CD14-positive monocyte (primary cell): ENCODE data around the gene POLR2F. TPM values are rescaled to one million over a fixed set of nuclear protein-coding genes. Genes with fewer than 3 reads are reported as not detected.
A peak's percentile ranks its signal among the peaks of the same experiment; 100 is the strongest.

Experiments
- DNase-seq, 3 donors: peaks; one replicate each; pipeline ENCODE4 v3.0.0-alpha.2; 2011 to 2022
- H2AFZ ChIP-seq: 2 replicates; pipeline ENCODE4 v1.6.0; 2012; ENCODE audit warnings: mild to moderate bottlenecking, low read depth, low read length, inconsistent platforms; ENCODE audit not compliant: insufficient read depth, poor library complexity, severe bottlenecking
- H3K27ac ChIP-seq, 2 donors: 1 replicate in 1 of 2; 2 replicates in 1 of 2; pipeline ENCODE4 v1.5.1; 2012 to 2013; ENCODE audit warnings: low read length in 2 of 2, control low read depth in 1 of 2, inconsistent platforms in 1 of 2, low read depth in 1 of 2, mild to moderate bottlenecking in 1 of 2
- H3K27me3 ChIP-seq, 2 donors: one replicate each; pipeline versions ENCODE4 v1.6.0 to v1.6.1; 2011 to 2013; ENCODE audit warnings: low read length in 2 of 2; ENCODE audit not compliant: control insufficient read depth in 2 of 2, insufficient read depth in 2 of 2
- H3K36me3 ChIP-seq, 2 donors: replicated peaks in 1 of 2; 1 replicate in 1 of 2; 2 replicates in 1 of 2; pipeline versions ENCODE4 v1.5.1 to v1.6.1; 2012 to 2013; ENCODE audit warnings: low read length in 2 of 2, control low read depth in 1 of 2, inconsistent platforms in 1 of 2, mild to moderate bottlenecking in 1 of 2; ENCODE audit not compliant: insufficient read depth in 2 of 2, control insufficient read depth in 1 of 2
- H3K4me1 ChIP-seq, 2 donors: 1 replicate in 1 of 2; 2 replicates in 1 of 2; pipeline versions ENCODE4 v1.5.1 to v1.6.1; 2012 to 2013; ENCODE audit warnings: low read length in 2 of 2, control low read depth in 1 of 2, inconsistent platforms in 1 of 2, mild to moderate bottlenecking in 1 of 2, moderate library complexity in 1 of 2; ENCODE audit not compliant: insufficient read depth in 2 of 2, control insufficient read depth in 1 of 2
- H3K4me2 ChIP-seq: replicated peaks from 2 replicates; pipeline ENCODE3; 2012; ENCODE audit warnings: low read length, moderate library complexity, mild to moderate bottlenecking; ENCODE audit not compliant: poor library complexity, severe bottlenecking; ENCODE audit errors: extremely low read depth
- H3K4me3 ChIP-seq, 3 experiments: fragments of 200-600 bp in 1 of 3; sonication (generic) in 1 of 3; replicated peaks in 1 of 3; 1 replicate in 2 of 3; 2 replicates in 1 of 3; pipeline ENCODE4 v1.5.1; 2011 to 2013; ENCODE audit warnings: low read length in 3 of 3, mild to moderate bottlenecking in 3 of 3, control low read depth in 2 of 3, low read depth in 2 of 3, inconsistent platforms in 1 of 3, moderate library complexity in 1 of 3
- H3K79me2 ChIP-seq: 2 replicates; pipeline ENCODE4 v1.6.0; 2012; ENCODE audit warnings: mild to moderate bottlenecking, control low read depth, inconsistent platforms, low read length, moderate library complexity; ENCODE audit not compliant: insufficient read depth
- H3K9ac ChIP-seq: 2 replicates; pipeline ENCODE4 v1.6.0; 2017; ENCODE audit warnings: low read length, mild to moderate bottlenecking; ENCODE audit not compliant: insufficient read depth, poor library complexity, severe bottlenecking
- H3K9me3 ChIP-seq, 2 donors: replicated peaks in 1 of 2; 1 replicate in 1 of 2; 2 replicates in 1 of 2; pipeline versions ENCODE4 v1.5.1 to v1.6.1; 2012 to 2013; ENCODE audit warnings: low read length in 2 of 2, control low read depth in 1 of 2; ENCODE audit not compliant: control insufficient read depth in 1 of 2, insufficient read depth in 1 of 2
- H4K20me1 ChIP-seq: 2 replicates; pipeline ENCODE4 v1.6.0; 2012; ENCODE audit warnings: mild to moderate bottlenecking, low read length, control low read depth, moderate library complexity; ENCODE audit not compliant: insufficient read depth
- H3K27ac Mint-ChIP-seq, 7 donors: one replicate each; pipeline ENCODE4 v1.8.0; 2020; ENCODE audit warnings: mild to moderate bottlenecking in 7 of 7, mixed read lengths in 7 of 7, moderate library complexity in 6 of 7, inconsistent platforms in 2 of 7
- H3K27me3 Mint-ChIP-seq, 3 donors: one replicate each; pipeline ENCODE4 v1.8.0; 2021 to 2022; ENCODE audit warnings: low read depth in 3 of 3, mild to moderate bottlenecking in 3 of 3, mixed read lengths in 3 of 3, moderate library complexity in 3 of 3, inconsistent platforms in 1 of 3
- H3K36me3 Mint-ChIP-seq, 2 donors: one replicate each; pipeline ENCODE4 v1.8.0; 2020; ENCODE audit warnings: mixed read lengths in 2 of 2, inconsistent platforms in 1 of 2, mild to moderate bottlenecking in 1 of 2
- H3K4me1 Mint-ChIP-seq: one replicate; pipeline ENCODE4 v1.8.0; 2020; ENCODE audit warnings: mild to moderate bottlenecking, mixed read lengths
- H3K4me3 Mint-ChIP-seq, 2 donors: one replicate each; pipeline ENCODE4 v1.8.0; 2020; ENCODE audit warnings: mild to moderate bottlenecking in 2 of 2, mixed read lengths in 2 of 2, moderate library complexity in 1 of 2
- H3K9me3 Mint-ChIP-seq, 7 donors: one replicate each; pipeline ENCODE4 v1.8.0; 2020 to 2022; ENCODE audit warnings: mixed read lengths in 7 of 7, mild to moderate bottlenecking in 6 of 7, moderate library complexity in 6 of 7, inconsistent platforms in 2 of 7
- WGBS: methylation state at CpG from one replicate; pipeline ENCODE4 v1.1.5; 2013; ENCODE audit warnings: missing lambda C conversion rate; ENCODE audit not compliant: insufficient coverage; 5-methylcytosine and 5-hydroxymethylcytosine counted together
- intact Hi-C, 2 donors: fragments of 100-400 bp; cut with micrococcal nuclease; formaldehyde crosslinking; loops; one replicate each; pipeline versions ENCODE4 v1.15.0 to v1.15.1; 2023
- polyA plus RNA-seq, 3 donors: library from polyadenylated mRNA; depleted of rRNA in 1 of 3; unstranded in 2 of 3; stranded (reverse) in 1 of 3; fragments of 300-500 nt in 2 of 3; fragments of >200 nt in 1 of 3; fragmentation: Illumina TruSeq in 2 of 3; gene quantifications; 1 replicate in 2 of 3; 2 replicates in 1 of 3; pipeline ENCODE4 v1.2.3, GENCODE V29; 2012 to 2021
- TF ChIP-seq, protein P1 (sequence below): fragments of 200-600 bp; IDR thresholded peaks from one replicate; pipeline ENCODE4 v1.8.0; 2022; ENCODE audit warnings: antibody characterized with exemption, mild to moderate bottlenecking

The POLR2F gene
- polyA plus RNA-seq, 3 donors, result 45.4 to 182 (median 143) TPM

DNA sequence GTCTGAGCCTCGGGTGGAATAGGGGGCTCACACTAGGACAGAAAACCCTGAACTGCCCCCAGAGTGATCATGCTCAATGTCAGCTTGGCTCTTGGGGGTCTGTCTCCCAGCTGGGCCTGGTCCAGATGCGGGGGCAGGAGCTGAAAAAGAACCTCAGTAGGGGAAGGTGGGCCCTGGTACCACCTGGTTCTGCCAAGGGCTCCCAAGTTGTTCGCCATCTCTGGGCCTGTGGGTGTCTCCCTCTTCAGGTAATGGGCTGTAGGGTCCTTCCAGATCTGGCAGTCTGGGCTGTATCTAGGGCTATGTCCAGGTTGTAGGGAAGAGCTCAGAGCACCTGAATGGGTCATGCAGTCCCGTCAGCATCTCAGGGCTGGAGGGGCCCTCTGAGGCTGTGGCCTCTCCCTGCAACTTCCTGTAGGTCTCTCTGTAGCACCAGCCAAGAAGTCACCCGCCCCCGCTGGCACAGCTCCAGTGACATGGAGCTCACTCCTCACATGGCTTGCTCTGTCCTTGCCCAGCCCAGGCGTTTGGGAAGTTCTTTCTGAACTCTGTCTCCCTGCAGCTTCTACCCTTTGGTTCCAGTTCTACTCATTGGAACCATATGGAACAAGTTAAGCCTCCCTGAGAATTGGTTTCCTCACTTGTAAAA, 63.9 kb downstream of the POLR2F start:
- Histone ChIP-seq H3K9me3 (no peaks in the 10 kb centered on the region), H3K4me2 (no peak overlapping the region), H3K27ac (no peak overlapping the region), H2AFZ (no peak overlapping the region), H3K79me2 (no peaks in the 10 kb centered on the region), H4K20me1 (no peaks in the 10 kb centered on the region), H3K27me3 (no peaks in the 10 kb centered on the region), H3K9ac (peak overlapping the region; percentile 22), H3K4me1 (no peaks in the 10 kb centered on the region), H3K4me3 (no peak overlapping the region), H3K36me3 (no peaks in the 10 kb centered on the region)
- intact Hi-C loops, result no loop called here
- TF ChIP-seq, protein P1, sequence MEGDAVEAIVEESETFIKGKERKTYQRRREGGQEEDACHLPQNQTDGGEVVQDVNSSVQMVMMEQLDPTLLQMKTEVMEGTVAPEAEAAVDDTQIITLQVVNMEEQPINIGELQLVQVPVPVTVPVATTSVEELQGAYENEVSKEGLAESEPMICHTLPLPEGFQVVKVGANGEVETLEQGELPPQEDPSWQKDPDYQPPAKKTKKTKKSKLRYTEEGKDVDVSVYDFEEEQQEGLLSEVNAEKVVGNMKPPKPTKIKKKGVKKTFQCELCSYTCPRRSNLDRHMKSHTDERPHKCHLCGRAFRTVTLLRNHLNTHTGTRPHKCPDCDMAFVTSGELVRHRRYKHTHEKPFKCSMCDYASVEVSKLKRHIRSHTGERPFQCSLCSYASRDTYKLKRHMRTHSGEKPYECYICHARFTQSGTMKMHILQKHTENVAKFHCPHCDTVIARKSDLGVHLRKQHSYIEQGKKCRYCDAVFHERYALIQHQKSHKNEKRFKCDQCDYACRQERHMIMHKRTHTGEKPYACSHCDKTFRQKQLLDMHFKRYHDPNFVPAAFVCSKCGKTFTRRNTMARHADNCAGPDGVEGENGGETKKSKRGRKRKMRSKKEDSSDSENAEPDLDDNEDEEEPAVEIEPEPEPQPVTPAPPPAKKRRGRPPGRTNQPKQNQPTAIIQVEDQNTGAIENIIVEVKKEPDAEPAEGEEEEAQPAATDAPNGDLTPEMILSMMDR, result no peak
- Mint-ChIP-seq H3K27me3 (peaks cover 1 to 9% (median 4%) of the 10 kb centered on the region in 3 donors), H3K4me3 (no peak overlapping the region), H3K4me1 (peaks cover 6% of the 10 kb centered on the region), H3K9me3 (peaks cover 0 to 13% (median 7%) of the 10 kb centered on the region in 7 donors), H3K27ac (peak overlapping the region in 1 of 7 donors; percentile 25), H3K36me3 (no peaks in the 10 kb centered on the region)
- 38% methylated on average over 5 of the region's 7 CpGs for WGBS
- DNase-seq, result no peak

DNA sequence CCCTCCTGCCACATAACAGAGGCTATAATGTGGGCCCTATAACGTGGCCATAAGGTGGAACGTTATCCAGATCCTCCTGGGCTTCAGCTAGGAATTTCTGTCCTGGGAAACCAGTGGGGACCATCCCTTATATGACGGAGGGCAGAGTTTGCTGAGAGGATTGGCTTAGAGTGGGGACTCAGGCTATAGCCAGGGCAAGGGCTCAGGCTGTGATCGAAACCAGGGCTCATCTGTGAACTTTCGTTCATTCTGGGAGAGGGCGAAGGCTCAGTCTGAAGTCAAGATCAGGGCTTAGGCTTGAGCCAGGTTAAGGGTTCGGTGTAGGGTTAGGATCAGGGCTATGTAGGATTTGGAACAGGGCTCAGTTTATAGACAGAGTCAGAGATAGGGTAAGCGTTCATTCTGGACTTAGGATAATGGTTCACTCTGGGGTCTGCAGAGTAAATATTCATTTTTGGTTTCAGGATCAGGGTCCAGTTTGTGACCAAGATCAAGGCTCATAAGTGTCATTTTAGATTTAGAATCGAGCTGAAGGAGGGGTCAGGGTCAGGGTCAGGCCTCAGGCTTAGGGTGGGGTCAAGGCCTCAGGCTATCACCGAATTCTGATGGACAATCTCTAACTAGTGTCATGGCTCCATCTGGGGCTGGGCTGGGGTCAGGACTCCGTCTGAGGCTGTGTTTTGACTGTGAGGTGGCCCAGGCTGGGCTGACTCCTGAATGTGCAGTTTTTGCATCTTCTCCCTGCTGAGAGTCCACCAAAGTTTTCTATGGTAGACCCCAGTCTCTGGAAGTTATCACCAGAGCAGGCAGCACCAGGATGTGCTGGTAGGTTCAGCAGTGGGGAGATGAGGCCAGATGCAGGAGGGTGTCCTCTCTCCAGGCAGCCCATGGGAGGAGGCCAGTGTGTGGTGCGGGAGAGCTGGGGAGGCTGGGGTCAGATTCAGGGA, 64.7 kb downstream of the POLR2F start:
- Mint-ChIP-seq H3K27ac (peak overlapping the region in 1 of 7 donors; percentile 9), H3K36me3 (no peaks in the 10 kb centered on the region), H3K4me3 (no peak overlapping the region), H3K4me1 (peaks cover 6% of the 10 kb centered on the region), H3K9me3 (peaks cover 0 to 13% (median 7%) of the 10 kb centered on the region in 7 donors), H3K27me3 (peaks cover 0 to 10% (median 4%) of the 10 kb centered on the region in 3 donors)
- Histone ChIP-seq H3K4me3 (no peak overlapping the region), H3K4me1 (no peaks in the 10 kb centered on the region), H3K9ac (no peak overlapping the region), H3K9me3 (no peaks in the 10 kb centered on the region), H2AFZ (no peak overlapping the region), H3K36me3 (no peaks in the 10 kb centered on the region), H3K79me2 (no peaks in the 10 kb centered on the region), H3K27ac (no peak overlapping the region), H3K4me2 (no peak overlapping the region), H4K20me1 (no peaks in the 10 kb centered on the region), H3K27me3 (no peaks in the 10 kb centered on the region)
- 94% methylated on average over 12 of the region's 12 CpGs for WGBS
- intact Hi-C loops, result no loop called here
- no peak for DNase-seq
- TF ChIP-seq, protein P1, result no peak

Other genes with a start within 250 kb of the POLR2F start
- gene GCAT, start 145.8 kb upstream of the POLR2F start, polyA plus RNA-seq, result 1 to 10 TPM in 2 of 3 donors, under 1 TPM in 1; 0.56 to 1.9 (median 1.1) TPM
- not detected for gene GALR3, start 130.3 kb upstream of the POLR2F start, polyA plus RNA-seq
- gene ANKRD54, start 109.4 kb upstream of the POLR2F start, polyA plus RNA-seq, result 10 to 100 TPM in 1 of 3 donors, 1 to 10 TPM in 2; 7.4 to 20.6 (median 9.5) TPM
- 100 to 1,000 TPM; 209 to 503 (median 246) TPM for gene EIF3L, start 104.3 kb upstream of the POLR2F start, polyA plus RNA-seq
- gene MICALL1, start 47.4 kb upstream of the POLR2F start, polyA plus RNA-seq, result 1 to 10 TPM in 2 of 3 donors, under 1 TPM in 1; 0.51 to 7.0 (median 1.3) TPM
- gene C22orf23, start 98 bp upstream of the POLR2F start, polyA plus RNA-seq, result not detected
- not detected for gene SOX10, start 30.9 kb downstream of the POLR2F start, polyA plus RNA-seq
- 10 to 100 TPM in 1 of 3 donors, 1 to 10 TPM in 2; 6.4 to 16.9 (median 7.2) TPM for gene PICK1, start 103.7 kb downstream of the POLR2F start, polyA plus RNA-seq
- not detected for gene SLC16A8, start 130.5 kb downstream of the POLR2F start, polyA plus RNA-seq
- under 1 TPM in 1 of 3 donors, not detected in 2; 0.11 TPM for gene BAIAP2L2, start 157.0 kb downstream of the POLR2F start, polyA plus RNA-seq
- gene PLA2G6, start 228.1 kb downstream of the POLR2F start, polyA plus RNA-seq, result 1 to 10 TPM in 1 of 3 donors, under 1 TPM in 2; 0.43 to 8.3 (median 0.62) TPM
- gene MAFF, start 248.3 kb downstream of the POLR2F start, polyA plus RNA-seq, result 10 to 100 TPM in 1 of 3 donors, 1 to 10 TPM in 2; 1.5 to 67.3 (median 2.0) TPM